GM18867 (cell line): ENCODE results near the gene WDR12.

Experiments used
- ATAC-seq: cut with Tn5 transposase; IDR thresholded peaks from one replicate; pipeline ENCODE4 v1.9.1; 2021; ENCODE audit warnings: mild to moderate bottlenecking, moderate library complexity; ENCODE audit not compliant: unreplicated experiment

Gene WDR12

DNA sequence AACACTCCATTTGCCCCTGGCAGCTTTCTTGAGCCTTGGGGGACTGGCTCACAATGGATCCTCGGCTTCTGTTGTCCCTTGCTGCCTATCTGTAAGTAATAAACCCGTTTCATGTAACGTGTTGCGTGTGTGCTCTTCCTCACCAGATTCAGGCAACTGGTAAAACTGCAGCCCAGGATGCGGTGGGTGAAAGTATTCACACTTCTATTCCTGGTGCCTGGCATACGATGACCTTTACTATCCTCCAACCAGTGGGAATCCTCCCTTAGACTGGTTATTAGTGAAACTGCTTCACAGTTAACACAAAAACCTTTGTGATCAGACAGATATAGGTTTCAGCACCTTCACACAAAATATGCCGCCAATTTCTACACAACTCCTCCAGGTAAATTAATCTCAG, 26.3 kb downstream of the WDR12 start:
- ATAC-seq: no peak

DNA sequence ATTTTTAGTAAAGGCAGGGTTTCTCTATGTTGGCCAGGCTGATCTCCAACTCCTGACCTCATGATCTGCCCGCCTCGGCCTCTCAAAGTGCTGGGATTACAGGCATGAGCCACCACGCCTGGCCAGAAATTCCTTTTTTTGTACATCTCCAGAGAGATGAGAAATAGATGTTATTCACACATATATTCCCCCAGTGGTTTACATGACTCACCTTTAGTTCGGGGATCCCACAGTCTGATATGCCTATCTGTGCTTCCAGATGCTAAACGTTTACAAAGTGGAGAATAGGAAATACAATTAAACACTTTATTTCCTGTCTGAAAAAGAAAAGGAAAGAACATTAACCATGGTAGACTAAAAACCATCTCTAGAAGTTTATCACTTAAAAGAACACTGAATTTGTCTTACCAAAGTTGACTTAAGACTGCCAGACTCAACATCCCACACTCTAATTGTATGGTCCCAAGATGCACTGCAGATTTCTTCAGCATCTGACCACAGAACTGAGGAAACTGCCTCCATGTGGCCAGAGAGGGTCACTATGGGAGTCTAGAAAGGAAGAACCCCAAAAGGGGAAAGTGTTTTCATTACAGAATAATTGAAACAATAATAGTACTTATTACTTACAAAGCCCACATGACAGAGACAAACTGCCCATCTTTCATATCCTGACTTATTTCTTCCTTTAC, 27.3 kb downstream of the WDR12 start:
- ATAC-seq: no peak

DNA sequence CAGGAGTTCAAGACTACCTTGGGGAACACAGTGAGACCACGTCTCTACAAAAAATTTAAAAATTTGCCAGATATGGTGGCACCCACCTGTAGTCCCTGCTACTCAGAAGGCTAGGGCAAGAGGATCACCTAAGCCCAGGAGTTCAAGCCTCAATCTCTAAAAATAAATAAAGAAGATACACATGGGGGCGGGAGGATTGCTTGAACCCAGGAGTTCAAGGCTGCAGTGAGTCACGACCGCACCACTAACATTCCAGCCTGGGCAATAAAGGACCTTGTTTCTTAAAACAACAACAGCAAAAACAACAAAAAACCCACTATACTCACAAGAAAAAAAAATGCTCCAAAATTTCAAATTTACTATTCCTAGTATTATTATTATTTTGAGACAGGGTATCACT, 29.9 kb downstream of the WDR12 start:
- ATAC-seq: no peak

DNA sequence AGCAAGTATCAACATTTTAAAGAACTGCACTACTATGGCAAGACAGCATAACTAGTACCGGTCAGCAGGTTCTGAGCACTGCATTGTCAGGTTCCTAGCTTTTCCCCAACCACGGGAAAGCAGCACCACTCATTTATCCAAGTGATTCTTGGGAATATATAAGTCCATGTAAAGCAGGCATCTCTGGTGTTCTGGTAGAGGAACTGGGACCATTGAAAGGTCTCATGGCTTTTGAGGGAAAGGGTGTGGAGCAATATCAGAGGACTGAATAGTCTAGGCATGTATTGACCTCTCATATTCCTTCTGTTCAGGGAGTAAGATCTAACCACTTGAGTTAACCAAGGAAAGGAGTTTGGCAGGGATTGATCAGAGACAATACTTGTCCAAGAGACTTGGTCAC, 33.8 kb downstream of the WDR12 start:
- no peak for ATAC-seq

DNA sequence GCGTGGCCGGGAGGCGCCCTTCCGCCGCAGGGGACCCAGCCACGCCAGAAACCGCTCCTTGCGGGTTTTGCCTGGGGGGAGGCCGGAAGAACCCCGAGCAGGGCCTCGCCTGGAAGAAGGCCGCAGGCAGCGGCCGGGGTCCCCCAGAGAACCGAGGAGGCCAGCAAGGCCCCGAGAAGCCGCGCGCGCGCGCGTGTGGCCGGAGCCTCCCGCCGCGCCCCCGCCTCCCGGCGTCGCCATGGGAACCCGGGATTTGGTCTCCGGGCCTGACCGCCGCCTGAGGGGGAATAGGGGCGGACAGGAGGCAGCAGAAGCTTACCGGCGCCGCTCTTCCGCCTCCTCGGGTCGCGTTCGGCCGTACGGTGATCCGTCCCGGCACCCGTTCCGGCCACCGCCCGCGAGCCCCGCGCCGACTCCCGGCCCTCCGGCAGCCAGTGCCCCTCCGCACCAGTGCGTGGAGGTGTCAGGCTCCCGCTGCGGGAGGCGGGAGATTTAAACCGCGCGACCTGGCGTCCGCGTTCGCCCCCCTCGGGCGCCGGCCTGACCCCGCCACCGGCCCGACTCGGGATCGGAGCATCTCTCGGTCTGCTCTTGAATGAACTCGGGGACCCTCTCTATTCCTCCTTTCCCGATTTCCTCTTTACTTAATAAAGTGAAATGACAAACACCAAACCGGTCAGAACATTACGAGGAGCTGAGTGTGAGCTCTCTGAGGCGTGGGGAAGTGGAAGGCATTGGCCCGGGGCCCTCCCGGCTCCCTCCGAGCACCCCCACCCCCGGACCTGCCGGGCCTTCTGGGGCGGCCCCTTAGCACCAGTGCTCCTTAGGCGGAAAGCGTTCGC, 40.0 kb downstream of the WDR12 start, which contains the start of gene ICA1L:
Gene ICA1L (minus strand): TSS at position 467 of the 842 bp plus-strand sequence. CDS start 42,757 bp downstream, outside the sequence.
- peak; percentile 60 for ATAC-seq

DNA sequence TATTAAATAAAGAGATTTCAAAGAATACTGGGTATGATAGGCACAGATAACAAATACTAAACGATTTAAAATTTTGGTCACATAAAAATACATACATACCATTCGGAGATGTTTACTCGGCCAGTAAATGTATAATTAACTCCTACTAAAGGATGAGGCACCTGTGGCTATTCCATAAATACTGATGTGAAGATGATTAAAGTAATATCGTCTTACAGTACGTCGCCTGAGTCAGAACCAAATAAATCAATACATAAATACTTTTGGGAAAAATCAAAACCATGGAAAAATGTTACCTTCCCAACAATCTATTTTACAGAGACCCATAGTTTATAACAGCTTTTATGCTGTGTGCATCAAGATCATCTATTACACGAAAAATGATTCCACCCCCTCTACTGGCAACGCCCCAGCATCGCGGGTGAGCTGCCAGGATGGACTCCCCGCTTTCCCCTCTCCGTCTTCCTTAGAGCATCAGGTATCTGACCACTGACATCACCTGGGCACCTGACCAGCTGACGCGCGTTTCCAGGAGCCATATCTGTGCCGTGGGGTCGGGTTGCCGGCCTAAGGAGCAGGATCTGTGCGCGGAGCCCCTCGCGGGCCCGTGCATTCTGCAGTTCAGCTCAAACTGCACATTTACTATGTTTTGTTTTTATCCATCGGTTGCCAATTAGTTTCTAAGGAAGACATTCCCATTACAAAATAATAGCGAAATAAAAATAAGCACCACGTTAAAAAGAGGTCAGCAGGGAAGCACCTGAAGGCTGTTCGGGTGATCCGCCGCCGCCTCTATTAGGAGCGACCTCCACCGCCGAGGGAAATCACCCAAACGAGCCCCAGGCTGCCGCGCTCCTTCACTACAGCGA, 40.8 kb downstream of the WDR12 start:
- ATAC-seq: peak; percentile 68

DNA sequence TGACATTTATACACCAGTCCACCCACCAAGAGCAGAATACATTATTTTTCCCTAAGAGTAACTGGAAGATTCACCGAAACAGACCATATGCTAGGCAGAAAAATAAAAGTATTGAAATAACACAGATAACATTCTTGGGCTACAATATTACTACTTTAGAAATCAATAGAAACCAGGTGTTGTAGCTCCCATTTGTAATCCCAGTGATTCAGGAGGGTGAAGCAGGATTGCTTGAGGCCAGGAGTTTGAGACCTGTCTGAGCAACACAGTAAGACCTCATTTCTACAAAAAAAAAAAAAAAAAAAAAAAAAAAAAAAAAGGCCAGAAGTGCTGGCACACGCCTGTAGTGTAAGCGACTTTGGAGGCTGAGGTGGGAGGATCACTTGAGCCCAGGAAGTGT, 49.5 kb downstream of the WDR12 start:
- ATAC-seq: no peak

DNA sequence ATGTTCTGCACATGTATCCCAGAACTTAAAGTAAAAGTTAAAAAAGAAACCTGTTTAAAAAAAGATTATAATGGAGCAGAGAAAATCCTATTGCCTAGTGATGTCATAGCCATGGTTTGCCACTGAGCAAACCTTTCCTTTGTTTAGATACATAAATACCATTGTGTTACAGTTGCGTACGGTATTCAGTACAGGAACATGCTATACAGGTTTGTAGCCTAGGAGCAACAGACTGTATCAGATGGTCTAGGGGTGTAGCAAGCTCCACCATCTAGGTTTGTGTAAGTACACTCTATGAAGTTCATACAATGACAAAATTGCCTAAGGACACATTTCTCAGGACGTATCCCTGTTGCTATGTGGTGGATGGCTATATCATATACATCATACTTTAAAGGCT, 52.9 kb downstream of the WDR12 start:
- no peak for ATAC-seq

DNA sequence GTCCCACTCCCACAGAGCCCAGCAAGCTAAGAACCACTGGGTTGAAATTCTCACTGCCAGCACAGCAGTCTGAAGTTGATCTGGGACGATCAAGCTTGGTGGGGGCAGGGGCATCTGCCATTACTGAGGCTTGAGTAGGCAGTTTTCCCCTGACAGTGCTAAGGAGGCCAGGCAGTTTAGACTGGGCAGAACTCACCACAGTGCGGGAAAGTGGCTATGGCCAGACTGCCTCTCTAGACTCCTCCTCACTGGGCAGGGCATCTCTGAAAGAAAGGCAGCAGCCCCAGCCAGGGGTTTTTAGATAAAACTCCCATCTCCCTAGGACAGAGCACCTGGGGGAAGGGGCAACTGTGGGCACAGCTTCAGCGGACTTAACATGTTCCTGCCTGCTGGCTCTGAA, 62.1 kb downstream of the WDR12 start:
- peak; percentile 18 for ATAC-seq

DNA sequence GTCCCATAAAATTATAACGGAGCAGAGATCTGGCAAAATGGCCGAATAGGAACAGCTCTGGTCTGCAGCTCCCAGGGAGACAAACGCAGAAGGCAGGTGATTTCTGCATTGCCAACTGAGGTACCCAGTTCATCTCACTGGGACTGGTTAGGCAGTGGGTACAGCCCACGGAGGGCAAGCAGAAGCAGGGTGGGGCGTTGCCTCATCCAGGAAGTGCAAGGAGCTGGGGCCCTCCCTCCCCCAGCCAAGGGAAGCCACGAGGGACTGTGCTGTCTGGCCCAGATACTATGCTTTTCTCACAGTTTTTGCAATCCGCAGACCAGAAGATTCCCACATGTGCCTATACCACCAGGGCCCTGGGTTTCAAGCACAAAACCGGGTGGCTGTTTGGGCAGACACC, 62.7 kb downstream of the WDR12 start:
- peak; percentile 76 for ATAC-seq

DNA sequence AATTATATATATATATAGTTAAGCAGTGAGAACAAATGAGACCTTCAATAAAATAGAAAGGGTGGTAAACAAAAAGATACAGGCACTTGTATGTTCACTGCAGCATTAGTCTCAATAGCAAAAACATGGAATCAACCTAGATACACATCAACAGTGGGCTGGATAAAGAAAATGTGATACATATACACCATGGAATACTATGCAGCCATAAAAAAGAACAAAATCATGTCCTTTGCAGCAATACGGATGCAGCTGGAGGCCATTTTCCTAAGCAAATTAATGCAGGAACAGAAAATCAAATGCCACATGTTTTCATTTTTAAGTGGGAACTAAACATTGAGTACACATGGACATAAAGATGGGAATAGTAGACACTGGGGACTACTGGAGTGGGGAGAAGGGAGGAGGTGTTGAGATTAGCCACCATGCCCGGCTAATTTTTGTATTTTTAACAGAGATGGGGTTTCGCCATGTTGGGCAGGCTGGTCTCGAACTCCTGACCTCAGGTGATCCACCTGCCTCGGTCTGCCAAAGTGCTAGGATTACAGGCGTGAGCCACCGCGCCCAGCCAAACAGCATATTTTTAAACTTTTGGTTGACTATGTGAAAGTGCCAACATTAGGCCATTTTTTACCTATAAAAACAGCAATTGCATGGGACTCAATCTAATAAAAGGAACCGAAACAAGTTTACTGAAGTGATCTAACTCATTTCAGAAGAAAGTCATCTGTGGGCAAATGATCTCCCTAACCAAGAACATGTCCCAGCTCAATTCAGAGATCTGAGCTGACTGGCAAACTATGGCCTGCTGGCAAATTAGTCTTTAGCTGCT, 63.6 kb downstream of the WDR12 start:
- ATAC-seq: peak; percentile 84

DNA sequence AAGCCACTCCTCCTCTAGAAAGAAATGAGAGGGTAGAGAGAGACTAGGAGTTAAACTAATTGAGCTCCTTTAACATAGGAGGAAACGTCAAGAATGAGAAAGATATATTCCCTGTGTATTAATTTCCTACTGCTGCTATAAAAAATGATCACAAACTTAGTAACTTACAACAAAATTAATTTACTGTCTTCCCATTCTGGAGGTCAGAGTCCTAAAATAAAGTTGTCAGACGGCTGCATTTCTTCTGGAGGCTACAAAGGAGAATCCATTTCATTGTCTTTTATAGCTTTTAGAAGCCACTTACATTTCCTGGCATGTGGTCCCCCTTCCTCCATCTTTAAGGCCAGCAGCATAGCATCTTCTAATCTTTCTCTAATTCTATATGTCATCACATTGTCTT, 66.8 kb downstream of the WDR12 start:
- no peak for ATAC-seq

DNA sequence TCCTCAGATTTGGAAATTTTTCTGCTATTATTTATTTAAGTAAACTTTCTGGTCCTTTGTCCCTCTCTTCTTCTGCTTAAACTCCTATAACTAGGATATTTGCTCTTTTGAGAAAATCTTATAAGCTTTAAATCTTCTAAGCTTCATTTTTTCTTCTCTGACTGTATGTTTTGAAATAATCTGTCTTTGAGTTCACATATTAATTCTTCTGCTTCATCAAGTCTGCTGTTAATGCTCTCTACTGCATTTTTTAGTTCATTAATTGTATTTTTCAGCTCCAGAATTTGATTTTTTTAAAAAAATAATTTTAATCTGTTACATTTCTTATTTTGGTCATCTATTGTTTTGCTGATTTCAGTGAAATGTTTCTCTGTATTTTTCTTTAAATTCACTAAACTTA, 68.8 kb downstream of the WDR12 start:
- ATAC-seq: no peak

DNA sequence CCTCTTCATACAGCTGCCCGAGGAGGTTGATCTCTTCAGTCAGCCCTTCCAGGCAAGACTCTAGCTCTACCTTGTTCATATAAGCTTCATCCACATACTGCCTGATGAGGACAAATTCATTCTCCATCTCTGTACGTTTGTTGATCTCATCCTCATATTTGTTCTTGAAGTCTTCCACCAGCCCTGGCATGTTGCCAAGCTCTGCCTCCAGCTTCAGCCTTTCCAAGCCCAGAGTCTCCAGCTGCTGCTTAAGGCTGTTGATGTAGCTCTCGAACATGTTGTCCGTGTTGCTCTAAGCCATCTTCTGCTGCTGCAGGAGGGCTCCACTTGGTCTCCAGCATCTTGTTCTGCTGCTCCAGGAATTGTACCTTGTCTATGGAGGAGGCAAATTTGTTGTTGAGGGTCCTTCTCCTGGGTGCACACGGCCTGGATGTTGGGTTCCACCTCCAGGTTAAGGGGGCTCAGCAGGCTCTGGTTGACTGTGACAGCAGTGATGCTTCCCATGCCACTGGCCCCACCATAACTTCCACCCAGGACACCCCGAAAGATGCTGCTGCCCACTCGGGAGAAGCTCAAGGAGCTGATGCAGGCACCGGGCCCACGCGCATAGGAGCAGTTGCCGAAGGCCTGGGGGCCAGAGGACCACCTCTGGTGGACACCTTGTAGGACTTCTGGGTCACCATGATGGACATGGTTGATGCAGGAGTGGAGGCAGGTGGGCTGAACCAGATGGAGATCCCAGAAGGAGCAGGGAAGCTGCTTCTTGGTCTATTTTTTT, 70.2 kb downstream of the WDR12 start:
- no peak for ATAC-seq

DNA sequence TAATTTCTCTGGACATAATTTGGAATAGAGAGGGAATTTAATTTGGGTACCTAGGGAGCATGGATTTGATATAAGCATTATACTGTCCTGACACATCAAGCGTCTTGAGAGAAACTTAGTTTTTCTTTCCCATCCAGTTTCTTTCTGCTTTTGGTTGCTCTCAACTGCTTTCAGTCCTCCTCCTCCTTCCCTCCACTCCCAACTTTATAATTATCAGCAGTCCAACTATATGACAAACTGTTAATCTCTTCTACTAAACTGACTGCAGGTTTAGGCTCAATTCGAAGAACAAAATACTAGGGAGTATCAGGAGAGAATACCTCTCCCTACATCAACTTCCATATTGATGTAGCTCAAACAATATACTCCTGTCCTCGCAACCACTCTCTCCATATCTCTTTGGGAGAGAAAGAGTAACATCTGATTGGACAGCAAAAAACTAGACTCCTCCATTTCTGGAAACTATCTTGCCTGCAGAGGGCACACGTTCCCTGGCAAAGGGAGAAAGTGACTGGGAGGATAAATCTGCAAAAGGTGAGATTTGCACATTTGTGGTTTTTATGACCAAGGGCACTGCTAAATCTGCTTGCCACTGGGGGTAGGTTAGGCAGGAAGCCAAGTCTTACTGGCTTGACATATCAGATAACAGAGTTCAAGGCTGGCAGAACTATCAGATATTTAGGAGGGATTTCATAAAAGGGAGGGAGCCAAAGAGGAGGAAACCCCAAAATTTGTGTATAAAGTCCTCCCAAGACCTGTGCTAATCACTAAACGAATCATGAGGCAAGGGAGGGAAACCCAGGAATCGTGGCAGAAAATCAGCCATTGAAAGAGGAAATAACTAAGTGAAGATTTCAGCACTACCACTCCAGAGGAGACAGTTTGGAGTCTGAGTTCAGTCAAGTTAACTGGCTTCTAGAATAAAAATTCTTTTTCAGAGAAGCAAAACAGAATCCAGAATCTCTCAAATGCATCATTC, 79.9 kb downstream of the WDR12 start:
- ATAC-seq: peak; percentile 54

DNA sequence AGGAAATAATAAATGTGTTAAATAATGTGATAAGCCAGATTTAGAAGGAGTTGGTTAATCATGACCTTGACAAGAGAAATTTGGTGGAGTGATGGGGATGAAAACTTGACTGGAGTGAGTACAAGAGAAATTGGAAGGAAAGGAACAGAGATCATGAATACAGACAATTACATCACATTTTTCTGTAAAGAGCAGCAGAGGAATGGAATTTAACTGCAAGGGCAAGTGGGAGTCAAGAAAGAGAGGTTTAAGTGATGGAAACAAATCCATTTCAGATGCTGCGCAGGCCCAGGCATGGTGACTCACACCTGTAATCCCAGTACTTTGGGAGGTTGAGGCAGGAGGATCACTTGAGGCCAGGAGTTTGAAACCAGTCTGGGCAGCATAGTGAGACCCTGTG, 86.6 kb downstream of the WDR12 start:
- ATAC-seq: no peak
